ENCODE data around the gene NDUFB6.

DNA sequence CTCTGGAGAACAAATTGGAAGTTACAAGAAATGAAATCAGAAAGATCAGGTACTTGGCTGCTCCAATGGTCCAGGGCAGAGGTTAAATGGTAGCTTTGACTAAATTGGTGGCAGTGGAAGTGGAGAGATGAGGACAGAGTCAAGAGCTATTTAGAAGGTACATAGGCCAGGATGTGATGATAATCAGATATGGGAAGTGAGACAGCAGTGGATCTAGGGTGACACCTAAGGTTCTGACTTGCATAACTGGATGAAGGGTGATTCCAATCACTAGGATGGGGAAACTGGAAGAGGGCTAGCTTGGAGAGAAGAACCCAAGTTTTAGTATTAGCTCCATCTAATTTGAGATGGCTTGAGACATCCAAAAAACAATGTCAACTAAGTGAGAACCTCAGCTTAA lies 24.0 kb upstream of the NDUFB6 start:
- TF ChIP-seq, protein P1, sequence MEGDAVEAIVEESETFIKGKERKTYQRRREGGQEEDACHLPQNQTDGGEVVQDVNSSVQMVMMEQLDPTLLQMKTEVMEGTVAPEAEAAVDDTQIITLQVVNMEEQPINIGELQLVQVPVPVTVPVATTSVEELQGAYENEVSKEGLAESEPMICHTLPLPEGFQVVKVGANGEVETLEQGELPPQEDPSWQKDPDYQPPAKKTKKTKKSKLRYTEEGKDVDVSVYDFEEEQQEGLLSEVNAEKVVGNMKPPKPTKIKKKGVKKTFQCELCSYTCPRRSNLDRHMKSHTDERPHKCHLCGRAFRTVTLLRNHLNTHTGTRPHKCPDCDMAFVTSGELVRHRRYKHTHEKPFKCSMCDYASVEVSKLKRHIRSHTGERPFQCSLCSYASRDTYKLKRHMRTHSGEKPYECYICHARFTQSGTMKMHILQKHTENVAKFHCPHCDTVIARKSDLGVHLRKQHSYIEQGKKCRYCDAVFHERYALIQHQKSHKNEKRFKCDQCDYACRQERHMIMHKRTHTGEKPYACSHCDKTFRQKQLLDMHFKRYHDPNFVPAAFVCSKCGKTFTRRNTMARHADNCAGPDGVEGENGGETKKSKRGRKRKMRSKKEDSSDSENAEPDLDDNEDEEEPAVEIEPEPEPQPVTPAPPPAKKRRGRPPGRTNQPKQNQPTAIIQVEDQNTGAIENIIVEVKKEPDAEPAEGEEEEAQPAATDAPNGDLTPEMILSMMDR (conservative IDR thresholded peaks at IDR 0.05): no peak
- TF ChIP-seq ZFX (IDR thresholded peaks at IDR 0.05): no peak

Data from C4-2B (cell line).